HG02973 (cell line): ENCODE results near the gene ZNF638.
"Not testable (repeated sequence)": the region's sequence is repeated elsewhere in the genome, so short reads cannot be mapped to it uniquely, and the experiment has no call there.

Experiments used
- ATAC-seq: cut with Tn5 transposase; IDR thresholded peaks from one replicate; pipeline ENCODE4 v1.9.1; 2021; ENCODE audit warnings: moderate library complexity; ENCODE audit not compliant: unreplicated experiment

The ZNF638 gene

GRCh38 chr2:71331581-71332434 is at the start of gene ZNF638:
Gene ZNF638 (plus strand): TSS chr2:71331782. CDS start chr2:71348955, 17,173 bp downstream.
- ATAC-seq: peak; percentile 94

- ATAC-seq: no peak
These were observed 49.6 kb upstream of the ZNF638 start for GRCh38 chr2:71281950-71282349.

- ATAC-seq: no peak
These were observed 49.1 kb upstream of the ZNF638 start for GRCh38 chr2:71282493-71282892.

GRCh38 chr2:71283131-71283530 is 48.5 kb upstream of the ZNF638 start:
- no peak for ATAC-seq

- no peak for ATAC-seq
These were observed 45.9 kb upstream of the ZNF638 start for GRCh38 chr2:71285706-71286105.

GRCh38 chr2:71291398-71291797 is 40.2 kb upstream of the ZNF638 start:
- ATAC-seq: no peak

GRCh38 chr2:71292159-71292558 is 39.4 kb upstream of the ZNF638 start:
- ATAC-seq: no peak

- no peak for ATAC-seq
These were observed 32.7 kb upstream of the ZNF638 start for GRCh38 chr2:71298914-71299313.

- ATAC-seq: no peak
These were observed 32.1 kb upstream of the ZNF638 start for GRCh38 chr2:71299507-71299906.

- no peak for ATAC-seq
These were observed 27.7 kb upstream of the ZNF638 start for GRCh38 chr2:71303849-71304248.

- no peak for ATAC-seq
These were observed 24.8 kb upstream of the ZNF638 start for GRCh38 chr2:71306762-71307161.

- no peak for ATAC-seq
These were observed 18.4 kb upstream of the ZNF638 start for GRCh38 chr2:71313016-71313766.

- no peak for ATAC-seq
These were observed 14.5 kb upstream of the ZNF638 start for GRCh38 chr2:71317060-71317459.

GRCh38 chr2:71317900-71318299 is 13.7 kb upstream of the ZNF638 start:
- ATAC-seq: not testable (repeated sequence)

GRCh38 chr2:71323386-71323785 is 8.2 kb upstream of the ZNF638 start:
- no peak for ATAC-seq

GRCh38 chr2:71326968-71327367 is 4.6 kb upstream of the ZNF638 start:
- no peak for ATAC-seq

GRCh38 chr2:71327916-71328315 is 3.7 kb upstream of the ZNF638 start:
- ATAC-seq: no peak

- no peak for ATAC-seq
These were observed 1.4 kb upstream of the ZNF638 start for GRCh38 chr2:71330155-71330554.

- ATAC-seq: no peak
These were observed 824 bp upstream of the ZNF638 start for GRCh38 chr2:71330585-71331330.

- not testable (repeated sequence) for ATAC-seq
These were observed 326 bp upstream of the ZNF638 start for GRCh38 chr2:71331331-71331580.

- ATAC-seq: no peak
These were observed 834 bp downstream of the ZNF638 start for GRCh38 chr2:71332435-71332796.

GRCh38 chr2:71333619-71334018 is 2.0 kb downstream of the ZNF638 start:
- ATAC-seq: no peak
